DND-41 (cell line): ENCODE measurements around the gene RADIL.

Experiments
- CTCF ChIP-seq: IDR thresholded peaks from 2 replicates; pipeline ENCODE4 v1.5.1; 2012; ENCODE audit warnings: borderline replicate concordance, low read length, moderate library complexity, mild to moderate bottlenecking; ENCODE audit not compliant: poor library complexity, severe bottlenecking; ENCODE audit errors: extremely low read depth
- EZH2 ChIP-seq: IDR thresholded peaks from 3 replicates; pipeline ENCODE4 v1.6.1; 2012; ENCODE audit warnings: borderline replicate concordance, low read depth, mild to moderate bottlenecking, moderate library complexity, low read length, inconsistent platforms; ENCODE audit not compliant: severe bottlenecking

GRCh38 chr7:4754433-4755010 lies 129.0 kb downstream of the RADIL start:
- no peak for TF ChIP-seq CTCF
- no peak for TF ChIP-seq EZH2
